H1 (cell line): ENCODE measurements around the gene FRMD6. TPM values are rescaled to one million over a fixed set of nuclear protein-coding genes. Genes with fewer than 3 reads are reported as not detected.
"Not testable (repeated sequence)": the region's sequence is repeated elsewhere in the genome, so short reads cannot be mapped to it uniquely, and the experiment has no call there.

Experiments used
- CTCF ChIA-PET: fragments of 300-600 bp; sonication (Branson Sonifier 250); formaldehyde crosslinking; loops from one replicate; lab custom pipeline; 2021; ENCODE audit not compliant: partially characterized antibody; lab: Charles Lee
- POLR2A ChIA-PET: fragments of 300-600 bp; sonication (Branson Sonifier 250); formaldehyde crosslinking; loops from one replicate; lab custom pipeline; 2021; ENCODE audit warnings: inconsistent platforms; ENCODE audit not compliant: partially characterized antibody; lab: Charles Lee
- DNase-seq, 2 experiments: peaks; one replicate each; pipeline versions ENCODE4 v3.0.0 to v3.0.0-alpha.2; 2010 to 2022; ENCODE audit warnings: low spot score in 2 of 2, low read depth in 1 of 2, mixed read lengths in 1 of 2
- FAIRE-seq: peaks from 2 replicates; lab custom pipeline; 2011; peaks lifted over from hg19 to GRCh38; lab: Jason Lieb, UNC
- H2AFZ ChIP-seq: 2 replicates; pipeline ENCODE4 v1.8.1; 2012; ENCODE audit warnings: low read length, inconsistent platforms
- H2AK5ac ChIP-seq: 2 replicates; pipeline ENCODE4 v1.6.1; 2013; ENCODE audit warnings: low read depth, low read length
- H2BK120ac ChIP-seq: replicated peaks from 2 replicates; pipeline ENCODE3; 2013; ENCODE audit warnings: low read depth, low read length, inconsistent platforms
- H2BK12ac ChIP-seq: 2 replicates; pipeline ENCODE4 v1.6.1; 2013; ENCODE audit warnings: low read depth, low read length
- H2BK15ac ChIP-seq: 2 replicates; pipeline ENCODE4 v1.6.1; 2013; ENCODE audit warnings: low read length
- H2BK20ac ChIP-seq: 2 replicates; pipeline ENCODE4 v1.6.1; 2013; ENCODE audit warnings: low read length
- H2BK5ac ChIP-seq: 2 replicates; pipeline ENCODE4 v1.6.1; 2013; ENCODE audit warnings: low read depth, low read length
- H3K14ac ChIP-seq: 2 replicates; pipeline ENCODE4 v1.6.1; 2013; ENCODE audit warnings: inconsistent platforms; ENCODE audit not compliant: insufficient read length
- H3K18ac ChIP-seq: 2 replicates; pipeline ENCODE4 v1.6.1; 2013; ENCODE audit warnings: low read length; ENCODE audit errors: extremely low read depth
- H3K23ac ChIP-seq: 2 replicates; pipeline ENCODE4 v1.6.1; 2013; ENCODE audit warnings: inconsistent platforms; ENCODE audit not compliant: insufficient read length
- H3K23me2 ChIP-seq: 2 replicates; pipeline ENCODE4 v1.6.1; 2013; ENCODE audit warnings: low read depth, low read length
- H3K27ac ChIP-seq: 2 replicates; pipeline ENCODE4 v1.6.1; 2011; ENCODE audit warnings: low read depth, low read length, inconsistent platforms
- H3K27me3 ChIP-seq, 4 experiments: replicated peaks in 1 of 4; 1 replicate in 1 of 4; 2 replicates in 3 of 4; pipeline versions ENCODE4 v1.6.1 to v1.8.1; 2011 to 2013; ENCODE audit warnings: low read length in 3 of 4, mild to moderate bottlenecking in 3 of 4, inconsistent platforms in 2 of 4, mixed read lengths in 2 of 4, moderate library complexity in 1 of 4; ENCODE audit not compliant: control insufficient read depth in 3 of 4, insufficient read depth in 3 of 4; ENCODE audit errors: extremely low read depth in 1 of 4
- H3K36me3 ChIP-seq, 4 experiments: 2 replicates each; pipeline versions ENCODE4 v1.6.1 to v1.8.1; 2011 to 2013; ENCODE audit warnings: mild to moderate bottlenecking in 4 of 4, low read length in 3 of 4, moderate library complexity in 2 of 4, control low read depth in 1 of 4, inconsistent platforms in 1 of 4; ENCODE audit not compliant: insufficient read depth in 4 of 4, control insufficient read depth in 2 of 4
- H3K4ac ChIP-seq: replicated peaks from 2 replicates; pipeline ENCODE3; 2013; ENCODE audit warnings: low read length, low read depth, mixed read lengths, inconsistent platforms; ENCODE audit not compliant: insufficient read length
- H3K4me1 ChIP-seq, 4 experiments: replicated peaks in 1 of 4; 1 replicate in 1 of 4; 2 replicates in 3 of 4; pipeline versions ENCODE4 v1.6.1 to v1.8.1; 2011 to 2013; ENCODE audit warnings: low read length in 3 of 4, inconsistent platforms in 2 of 4, mixed read lengths in 1 of 4; ENCODE audit not compliant: insufficient read depth in 4 of 4, control insufficient read depth in 3 of 4
- H3K4me2 ChIP-seq, 2 experiments: 2 replicates each; pipeline versions ENCODE4 v1.6.1 to v1.8.1; 2011 to 2013; ENCODE audit warnings: low read depth in 2 of 2, low read length in 2 of 2, control low read depth in 1 of 2, inconsistent platforms in 1 of 2, mild to moderate bottlenecking in 1 of 2; ENCODE audit not compliant: insufficient read depth in 1 of 2
- H3K4me3 ChIP-seq, 4 experiments: fragments of 200-600, 300-600 bp in 1 of 4; sonication (generic), shearing (Covaris generic), sonication (Bioruptor Twin) in 1 of 4; 2 replicates each; pipeline versions ENCODE4 v1.5.1 to v1.8.1; 2011 to 2016; ENCODE audit warnings: low read length in 4 of 4, low read depth in 3 of 4, control low read depth in 2 of 4, inconsistent platforms in 2 of 4, mild to moderate bottlenecking in 2 of 4, mixed read lengths in 1 of 4, moderate library complexity in 1 of 4; ENCODE audit not compliant: insufficient read depth in 2 of 4; ENCODE audit errors: extremely low read depth in 1 of 4
- H3K56ac ChIP-seq: replicated peaks from 2 replicates; pipeline ENCODE3; 2013; ENCODE audit warnings: low read depth, mild to moderate bottlenecking, mixed read lengths, low read length, inconsistent platforms; ENCODE audit not compliant: insufficient read length
- H3K79me1 ChIP-seq: 2 replicates; pipeline ENCODE4 v1.6.1; 2013; ENCODE audit warnings: low read depth, low read length, control low read depth
- H3K79me2 ChIP-seq, 2 experiments: 2 replicates each; pipeline versions ENCODE4 v1.6.1 to v1.8.1; 2012 to 2013; ENCODE audit warnings: low read length in 2 of 2, mild to moderate bottlenecking in 2 of 2, inconsistent platforms in 1 of 2; ENCODE audit not compliant: insufficient read depth in 2 of 2, control insufficient read depth in 1 of 2
- H3K9ac ChIP-seq, 4 experiments: replicated peaks in 1 of 4; 1 replicate in 1 of 4; 2 replicates in 3 of 4; pipeline versions ENCODE4 v1.6.1 to v1.8.1; 2011 to 2013; ENCODE audit warnings: low read depth in 3 of 4, low read length in 3 of 4, control low read depth in 2 of 4, mild to moderate bottlenecking in 2 of 4, moderate library complexity in 2 of 4, inconsistent platforms in 1 of 4; ENCODE audit errors: extremely low read depth in 1 of 4
- H3K9me3 ChIP-seq, 2 experiments: 2 replicates each; pipeline versions ENCODE4 v1.6.1 to v1.8.1; 2012 to 2013; ENCODE audit warnings: mild to moderate bottlenecking in 2 of 2, moderate library complexity in 2 of 2, control low read depth in 1 of 2, inconsistent platforms in 1 of 2, low read depth in 1 of 2, low read length in 1 of 2, mixed read lengths in 1 of 2; ENCODE audit not compliant: insufficient read depth in 2 of 2
- H4K20me1 ChIP-seq, 2 experiments: replicated peaks in 1 of 2; 2 replicates each; pipeline versions ENCODE3 to v1.8.1; 2011 to 2013; ENCODE audit warnings: inconsistent platforms in 2 of 2, low read length in 2 of 2, mild to moderate bottlenecking in 1 of 2; ENCODE audit not compliant: insufficient read depth in 2 of 2, control insufficient read depth in 1 of 2
- H4K5ac ChIP-seq: 2 replicates; pipeline ENCODE4 v1.6.1; 2013; ENCODE audit warnings: low read length, low read depth, mixed read lengths, inconsistent platforms; ENCODE audit not compliant: insufficient read length
- H4K8ac ChIP-seq: 2 replicates; pipeline ENCODE4 v1.8.0; 2013; ENCODE audit warnings: mild to moderate bottlenecking, moderate library complexity, low read length, inconsistent platforms; ENCODE audit not compliant: insufficient read depth; ENCODE audit errors: extremely low read depth
- H4K91ac ChIP-seq: replicated peaks from 2 replicates; pipeline ENCODE3; 2013; ENCODE audit warnings: low read length, mixed read lengths, inconsistent platforms; ENCODE audit not compliant: insufficient read length
- WGBS, 2 experiments: shearing (Covaris generic) in 1 of 2; methylation state at CpG; one replicate each; pipeline versions ENCODE4 v1.1.6 to v1.1.7; 2013 to 2015; ENCODE audit warnings: low lambda C conversion rate in 2 of 2, mixed read lengths in 2 of 2, inconsistent platforms in 1 of 2, low coverage in 1 of 2, missing lambda C conversion rate in 1 of 2; ENCODE audit not compliant: insufficient replicate concordance in 2 of 2, insufficient coverage in 1 of 2, insufficient read length in 1 of 2; ENCODE audit errors: extremely low coverage in 1 of 2, missing lambda C conversion rate in 1 of 2; 5-methylcytosine and 5-hydroxymethylcytosine counted together
- polyA plus RNA-seq, 7 experiments: library from polyadenylated mRNA; depleted of rRNA in 3 of 7; stranded (reverse) in 5 of 7; unstranded in 2 of 7; fragments of >200 nt in 5 of 7; fragments of 200-250 nt in 2 of 7; gene quantifications; 1 replicate in 5 of 7; 2 replicates in 1 of 7; 4 replicates in 1 of 7; pipeline versions ENCODE4 v1.2.1 to v1.2.3, GENCODE V29; 2011 to 2013; ENCODE audit warnings: missing spikeins in 2 of 7, mixed read lengths in 2 of 7
- total RNA-seq: library from RNA; stranded (reverse); fragmentation: NEBNext Ultra II Directional; extraction: Animal tissue kit (Norgen Biotek cat#: 25700); gene quantifications from 2 replicates; pipeline ENCODE4 v1.2.1, GENCODE V29; 2021

The FRMD6 gene
- total and polyA plus RNA-seq, 2 of the 8 experiments (the other 6 are each of a cell fraction or from before 2014, with no cell fraction given) = 5.4 to 23.7 TPM

- FAIRE-seq, POLR2A ChIA-PET: not testable (repeated sequence)
- WGBS, 2 experiments = 64% methylated on average over 7 of the region's 7 CpGs; no CpG with 5 or more reads in 1 of the 2 experiments
Measured at GRCh38 chr14:51757756-51758155, 106.0 kb downstream of the FRMD6 start.

More at GRCh38 chr14:51757756-51758155, 106.0 kb downstream of the FRMD6 start:
- H4K20me1 ChIP-seq, H3K56ac ChIP-seq, CTCF ChIA-PET, H3K4ac ChIP-seq, H3K9ac ChIP-seq, H3K14ac ChIP-seq, H2AK5ac ChIP-seq, H3K9me3 ChIP-seq, H3K4me1 ChIP-seq, H4K5ac ChIP-seq, H2BK20ac ChIP-seq, H2BK15ac ChIP-seq, H3K36me3 ChIP-seq, H3K79me1 ChIP-seq, DNase-seq, H3K18ac ChIP-seq, H4K8ac ChIP-seq, H3K23me2 ChIP-seq, H3K4me2 ChIP-seq, H3K23ac ChIP-seq, H3K79me2 ChIP-seq, H2BK120ac ChIP-seq, H3K27ac ChIP-seq, H2AFZ ChIP-seq, H2BK5ac ChIP-seq, H3K4me3 ChIP-seq, H2BK12ac ChIP-seq, H4K91ac ChIP-seq, H3K27me3 ChIP-seq: not testable (repeated sequence)
